ENCODE results near the gene SRGAP1.

The SRGAP1 gene

GRCh38 chr12:64082116-64082515 is 237.6 kb downstream of the SRGAP1 start:
- DNase-seq (ENCODE audit: low read depth in 2 of 2, low spot score in 1 of 2) = no peak

DNA sequence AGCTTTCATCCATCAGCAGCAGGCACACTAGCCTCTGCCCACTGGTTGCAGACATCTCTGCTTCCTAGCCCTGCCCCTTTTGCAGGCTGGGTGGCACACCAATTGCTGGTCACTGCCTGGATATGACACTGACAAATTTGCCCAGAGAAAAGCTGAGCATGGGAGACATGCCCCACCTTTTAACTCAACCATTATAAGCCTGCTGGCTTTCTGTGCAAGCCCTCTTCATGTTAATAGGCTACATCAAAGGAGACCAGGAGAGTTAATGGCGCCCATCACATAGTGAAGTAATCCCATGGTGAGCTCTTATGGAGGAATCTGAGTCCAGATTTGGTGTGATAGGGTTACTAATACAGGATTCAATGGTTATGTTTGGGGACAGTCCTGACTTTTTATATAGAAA is 238.4 kb downstream of the SRGAP1 start:
- no peak for DNase-seq (ENCODE audit: low read depth in 2 of 2, low spot score in 1 of 2)

GRCh38 chr12:64083285-64084210 is 239.0 kb downstream of the SRGAP1 start:
- no peak for DNase-seq (ENCODE audit: low read depth in 2 of 2, low spot score in 1 of 2)

DNA sequence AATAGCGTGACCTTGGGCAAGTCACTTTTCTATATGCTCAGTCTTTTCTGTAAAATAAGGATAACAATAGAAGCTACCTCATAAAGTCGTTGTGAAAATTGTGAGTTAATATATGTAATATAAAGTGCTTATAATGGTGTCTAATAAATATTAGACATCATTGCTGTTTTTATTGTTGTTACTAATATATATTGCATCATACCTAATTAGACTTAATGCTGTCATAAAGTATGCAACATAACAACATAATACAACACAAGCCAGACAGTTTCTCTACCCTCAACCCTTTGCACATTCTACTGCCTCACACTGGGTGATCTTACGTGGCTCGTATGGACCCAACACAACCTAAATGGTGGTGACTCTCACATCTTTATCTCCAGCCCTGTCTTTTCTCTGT is 240.7 kb downstream of the SRGAP1 start:
- DNase-seq (ENCODE audit: low read depth in 2 of 2, low spot score in 1 of 2) = no peak

DNA sequence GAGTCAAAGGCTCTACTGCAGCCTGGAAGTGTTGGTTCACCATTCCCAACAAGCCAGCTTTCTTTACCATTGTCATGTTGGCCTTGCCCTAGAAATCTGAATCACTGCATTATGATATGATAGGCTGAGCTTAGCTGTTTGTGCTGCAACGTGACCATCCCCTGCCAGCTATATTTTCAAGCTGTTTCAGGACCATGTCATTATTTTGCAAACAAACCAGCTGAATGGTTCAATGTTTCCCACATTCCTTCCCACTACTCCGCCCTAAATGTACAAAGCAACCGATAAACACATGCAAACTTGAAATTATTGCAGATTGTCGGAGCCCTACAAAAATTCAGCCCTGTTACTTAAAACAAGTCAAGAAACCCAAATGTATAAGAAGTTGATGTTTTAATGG is 241.5 kb downstream of the SRGAP1 start:
- no peak for DNase-seq (ENCODE audit: low read depth in 2 of 2, low spot score in 1 of 2)

- DNase-seq (ENCODE audit: low read depth in 2 of 2, low spot score in 1 of 2) = no peak
These were observed 242.4 kb downstream of the SRGAP1 start for GRCh38 chr12:64086946-64087345.

DNA sequence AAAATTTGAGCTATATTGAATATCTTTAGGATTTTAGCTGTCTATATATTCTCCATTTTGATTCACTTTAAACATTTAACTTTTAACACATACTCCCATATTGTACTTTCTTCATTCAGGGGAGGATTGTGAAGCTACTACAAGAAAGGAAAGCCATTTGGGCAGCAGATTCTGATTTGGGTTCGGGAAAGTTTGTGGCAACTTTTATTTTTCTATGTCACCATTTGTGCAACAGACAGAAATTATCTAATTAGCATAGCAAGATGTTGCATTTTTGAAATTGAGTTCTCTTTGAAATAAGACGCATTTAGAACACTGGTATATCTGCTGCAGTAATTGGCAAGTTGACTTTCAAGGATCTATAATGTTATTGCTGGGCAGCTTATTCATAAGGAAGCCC is 243.3 kb downstream of the SRGAP1 start:
- DNase-seq (ENCODE audit: low read depth in 2 of 2, low spot score in 1 of 2) = no peak

DNA sequence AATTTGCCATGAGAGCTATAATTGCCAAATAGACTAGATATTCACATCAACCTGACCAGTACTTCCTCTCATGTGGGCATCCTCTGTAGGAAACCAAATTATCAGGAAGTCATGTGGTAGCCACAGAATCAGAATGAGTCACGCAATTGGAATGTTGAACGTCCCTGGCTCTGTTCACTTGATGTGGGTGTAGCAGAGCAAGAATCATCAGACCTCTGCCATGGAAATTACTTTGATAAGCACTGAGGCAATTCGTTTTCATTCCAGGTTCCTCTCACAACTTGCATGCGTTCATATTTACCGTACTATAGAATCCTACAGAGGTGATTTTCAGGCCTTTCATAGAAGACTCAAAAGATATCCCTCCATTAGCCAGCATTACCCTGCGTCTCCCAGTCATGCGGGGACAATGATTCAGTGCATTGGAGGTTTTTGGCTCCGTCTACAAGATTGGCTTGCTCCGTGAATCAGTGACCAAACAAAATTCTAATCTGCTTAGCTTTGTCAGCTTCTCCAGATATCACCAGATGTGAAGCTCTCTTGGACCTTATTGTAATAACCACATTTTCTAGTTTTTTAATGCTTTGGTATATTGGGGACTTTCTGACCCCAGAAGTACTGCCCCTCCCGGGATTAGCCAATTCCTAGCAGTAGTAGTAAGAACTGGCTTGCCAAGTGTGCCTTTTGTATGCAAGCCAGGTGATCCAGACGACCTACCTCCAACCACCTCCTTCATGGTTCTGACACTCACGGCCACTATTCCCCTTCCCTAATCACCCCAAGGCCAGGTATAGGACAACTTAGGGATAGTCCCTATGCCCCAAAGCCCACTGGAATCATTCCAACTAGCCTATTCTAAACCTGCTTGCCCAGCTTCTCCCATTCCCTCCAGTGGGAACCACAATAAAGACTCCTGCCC is 244.2 kb downstream of the SRGAP1 start:
- DNase-seq (ENCODE audit: low read depth in 2 of 2, low spot score in 1 of 2) = no peak

GRCh38 chr12:64090047-64090446 is 245.5 kb downstream of the SRGAP1 start:
- DNase-seq (ENCODE audit: low read depth in 2 of 2, low spot score in 1 of 2) = no peak

DNA sequence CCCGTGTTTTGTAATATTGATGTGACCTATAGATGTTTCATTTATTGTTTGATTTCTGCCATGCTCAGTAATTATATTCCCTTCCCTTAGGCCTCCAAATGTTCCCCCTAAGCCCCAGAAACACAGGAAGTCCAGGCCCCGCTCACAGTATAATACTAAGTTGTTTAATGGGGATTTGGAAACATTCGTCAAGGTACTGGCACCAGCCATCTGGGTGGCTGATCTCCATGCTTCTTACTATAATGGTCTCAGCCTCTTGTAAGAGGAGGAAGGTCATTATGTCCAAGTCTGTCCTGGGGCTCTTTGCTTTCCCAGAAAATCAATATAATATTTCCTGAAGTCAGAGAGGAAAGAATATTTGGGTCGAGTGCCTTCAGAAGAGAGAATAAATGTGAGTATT is 246.7 kb downstream of the SRGAP1 start:
- no peak for DNase-seq (ENCODE audit: low read depth in 2 of 2, low spot score in 1 of 2)

GRCh38 chr12:64092507-64093196 is 248.2 kb downstream of the SRGAP1 start:
- no peak for DNase-seq (ENCODE audit: low read depth in 2 of 2, low spot score in 1 of 2)

GRCh38 chr12:64093689-64094088 is 249.2 kb downstream of the SRGAP1 start:
- DNase-seq (ENCODE audit: low read depth in 2 of 2, low spot score in 1 of 2) = no peak

- DNase-seq (ENCODE audit: low read depth in 2 of 2, low spot score in 1 of 2) = no peak
These were observed 253.0 kb downstream of the SRGAP1 start for GRCh38 chr12:64097366-64098105.

- DNase-seq (ENCODE audit: low read depth in 2 of 2, low spot score in 1 of 2) = no peak
These were observed 254.3 kb downstream of the SRGAP1 start for GRCh38 chr12:64098709-64099354.

GRCh38 chr12:64099397-64099796 is 254.9 kb downstream of the SRGAP1 start:
- no peak for DNase-seq (ENCODE audit: low read depth in 2 of 2, low spot score in 1 of 2)

DNA sequence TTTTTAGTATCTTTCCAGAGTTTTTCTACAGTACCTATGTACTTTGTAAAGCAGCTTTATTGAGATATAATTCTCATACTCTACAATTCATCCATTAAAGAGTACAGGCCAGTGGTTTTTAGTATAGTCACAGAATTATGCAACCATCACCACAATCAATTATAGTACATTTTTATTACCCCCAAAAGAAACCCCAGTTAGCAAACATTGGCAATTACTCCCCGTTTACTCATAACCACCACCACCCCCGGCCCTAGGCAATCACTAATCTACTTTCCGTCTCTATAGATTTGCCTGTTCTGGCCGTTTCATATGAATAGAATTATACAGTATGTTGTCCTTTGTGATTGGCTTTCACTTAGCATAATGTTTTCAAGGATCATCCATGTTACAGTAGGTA is 257.8 kb downstream of the SRGAP1 start:
- no peak for DNase-seq (ENCODE audit: low read depth in 2 of 2, low spot score in 1 of 2)

DNA sequence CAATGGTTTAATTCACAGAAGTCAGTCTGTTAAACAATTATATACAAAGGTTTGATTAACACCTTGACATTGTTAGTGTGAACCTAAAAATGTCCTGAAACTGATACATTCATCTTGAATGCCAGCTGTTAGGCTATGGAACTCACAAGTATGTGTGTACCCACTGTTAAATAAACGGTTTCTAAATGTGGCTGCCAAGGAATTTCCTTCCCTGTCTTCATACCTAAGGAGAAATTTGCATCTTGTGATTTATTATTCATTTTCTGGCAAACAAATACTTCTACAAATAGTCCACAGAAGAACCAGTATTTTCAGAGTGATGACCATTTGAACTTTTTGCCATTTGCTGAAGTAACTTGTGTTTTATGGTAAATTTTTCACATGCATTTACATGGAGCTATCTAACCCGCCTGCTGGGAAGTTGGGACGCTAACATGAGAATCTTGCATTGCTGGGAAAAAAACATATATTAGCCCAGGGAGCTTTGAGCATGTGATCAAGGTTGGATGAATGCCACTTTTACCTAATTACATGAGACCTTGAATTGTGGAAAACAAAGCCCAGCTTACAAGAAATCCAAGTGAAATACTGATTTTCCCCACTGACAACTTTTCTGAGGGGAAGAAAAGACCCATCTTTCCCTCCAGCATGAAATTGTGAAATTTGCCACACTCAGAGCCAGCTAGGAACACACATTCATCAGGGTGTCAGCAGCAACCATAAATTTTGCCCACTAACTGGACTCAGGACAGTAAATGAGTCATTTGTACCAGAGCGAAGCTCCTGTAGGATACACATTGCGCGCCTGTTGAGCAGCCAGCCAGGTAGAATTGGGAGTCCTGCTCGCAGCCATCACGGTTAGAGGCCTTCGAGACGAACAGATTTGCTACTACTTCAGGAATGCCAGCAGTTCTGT is 259.6 kb downstream of the SRGAP1 start:
- no peak for DNase-seq (ENCODE audit: low read depth in 2 of 2, low spot score in 1 of 2)

DNA sequence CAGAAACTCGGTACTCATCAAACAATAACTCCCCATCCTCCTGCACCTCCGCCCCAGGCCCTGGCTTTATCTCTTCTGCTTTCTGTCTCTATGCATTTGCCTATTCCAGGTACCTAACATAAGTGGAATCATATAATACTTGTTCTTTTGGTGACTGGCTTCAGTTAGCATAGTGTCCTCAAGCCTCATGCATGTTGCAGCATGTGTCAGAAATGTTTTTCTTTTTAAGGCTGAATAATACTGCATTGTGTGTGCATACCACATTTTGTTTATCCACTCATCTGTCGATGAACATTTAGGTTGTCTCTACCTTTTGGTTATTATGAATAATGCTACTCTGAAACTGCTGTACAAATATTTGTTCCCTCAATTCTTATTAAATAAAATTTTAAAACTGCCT is 260.5 kb downstream of the SRGAP1 start:
- no peak for DNase-seq (ENCODE audit: low read depth in 2 of 2, low spot score in 1 of 2)

DNA sequence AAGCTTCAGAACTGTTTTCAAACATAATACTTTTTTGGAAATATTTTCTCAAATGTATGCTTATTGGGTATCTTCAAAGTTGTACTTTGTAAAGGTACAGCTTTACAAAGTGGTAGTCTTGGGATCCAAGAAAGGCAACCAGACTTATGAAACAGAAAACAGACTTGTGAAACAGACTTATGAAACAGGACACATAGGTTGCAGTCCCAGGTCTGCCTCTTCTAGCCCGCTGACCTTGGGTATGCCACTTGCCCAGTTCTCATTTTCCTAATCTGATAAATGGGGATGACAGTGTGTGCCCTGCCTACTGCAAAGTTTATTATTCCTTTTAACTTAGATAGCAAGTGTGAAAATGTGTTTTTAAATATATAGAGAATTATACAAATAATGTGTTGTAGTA is 263.3 kb downstream of the SRGAP1 start:
- DNase-seq (ENCODE audit: low read depth in 2 of 2, low spot score in 1 of 2) = no peak
